Natural killer cell (primary cell): ENCODE results near the gene GIPR. TPM values are rescaled to one million over a fixed set of nuclear protein-coding genes. Genes with fewer than 3 reads are reported as not detected.

Experiments used
- ATAC-seq, 3 donors: fragments of 150-1000 bp in 2 of 3; fragments of 200-7000 bp in 1 of 3; cut with Tn5 transposase; 1 replicate in 1 of 3; 2 replicates in 2 of 3; pipeline ENCODE4 v1.10.0; 2021; ENCODE audit warnings: mild to moderate bottlenecking in 2 of 3, moderate library complexity in 2 of 3
- DNase-seq, 2 donors: peaks; one replicate each; pipeline versions ENCODE4 v3.0.0 to v3.0.0-alpha.2; 2013 to 2021; ENCODE audit warnings: mixed read lengths in 1 of 2
- H3K27ac ChIP-seq: one replicate; pipeline ENCODE4 v1.5.1; 2013; ENCODE audit warnings: mild to moderate bottlenecking, low read length
- H3K27me3 ChIP-seq: one replicate; pipeline ENCODE4 v1.6.1; 2013; ENCODE audit warnings: low read length; ENCODE audit not compliant: control insufficient read depth, insufficient read depth
- H3K36me3 ChIP-seq: one replicate; pipeline ENCODE4 v1.6.1; 2013; ENCODE audit warnings: low read length; ENCODE audit not compliant: control insufficient read depth, insufficient read depth
- H3K4me1 ChIP-seq: one replicate; pipeline ENCODE4 v1.6.1; 2013; ENCODE audit warnings: low read length; ENCODE audit not compliant: control insufficient read depth, insufficient read depth
- H3K4me3 ChIP-seq: one replicate; pipeline ENCODE4 v1.5.1; 2013; ENCODE audit warnings: low read length
- H3K9me3 ChIP-seq: one replicate; pipeline ENCODE4 v1.6.1; 2013; ENCODE audit warnings: low read length; ENCODE audit not compliant: control insufficient read depth, insufficient read depth
- H3K27ac Mint-ChIP-seq, 2 donors: one replicate each; pipeline ENCODE4 v1.8.0; 2022; ENCODE audit warnings: mild to moderate bottlenecking in 2 of 2, mixed read lengths in 2 of 2, moderate library complexity in 1 of 2
- H3K27me3 Mint-ChIP-seq, 2 donors: one replicate each; pipeline ENCODE4 v1.8.0; 2022; ENCODE audit warnings: low read depth in 2 of 2, mixed read lengths in 2 of 2
- H3K36me3 Mint-ChIP-seq: one replicate; pipeline ENCODE4 v1.8.0; 2022; ENCODE audit warnings: mixed read lengths
- H3K4me1 Mint-ChIP-seq, 2 donors: one replicate each; pipeline ENCODE4 v1.8.0; 2022; ENCODE audit warnings: mixed read lengths in 2 of 2
- H3K4me3 Mint-ChIP-seq: one replicate; pipeline ENCODE4 v1.8.0; 2022; ENCODE audit warnings: mild to moderate bottlenecking, moderate library complexity, mixed read lengths
- H3K9me3 Mint-ChIP-seq, 2 donors: one replicate each; pipeline ENCODE4 v1.8.0; 2022; ENCODE audit warnings: mixed read lengths in 2 of 2
- CTCF ChIP-seq: fragments of 200-600 bp; IDR thresholded peaks from one replicate; pipeline ENCODE4 v1.8.0; 2022; ENCODE audit warnings: antibody characterized with exemption
- WGBS: methylation state at CpG from one replicate; pipeline ENCODE4 v1.1.7; 2013; ENCODE audit warnings: missing lambda C conversion rate; ENCODE audit not compliant: insufficient coverage; 5-methylcytosine and 5-hydroxymethylcytosine counted together
- intact Hi-C: fragments of 100-400 bp; cut with micrococcal nuclease; formaldehyde crosslinking; loops from one replicate; pipeline ENCODE4 v1.14.2; 2022
- total RNA-seq, 4 donors: library from RNA; stranded (reverse); fragments of 120-200 nt in 1 of 4; gene quantifications; one replicate each; pipeline versions ENCODE4 v1.2.3 to v1.2.4, GENCODE V29; 2013 to 2022

Gene GIPR
- total RNA-seq, 3 donors from 2014 or later (not counting 1 experiment from before 2014, with no cell fraction given): 20.7 to 24.5 (median 21.5) TPM

- Mint-ChIP-seq H3K27ac (no peak overlapping the region), H3K9me3 (no peaks in the 10 kb centered on the region), H3K27me3 (no peaks in the 10 kb centered on the region), H3K36me3 (no peaks in the 10 kb centered on the region), H3K4me3 (no peak overlapping the region), H3K4me1 (peaks cover 24 to 40% of the 10 kb centered on the region in 2 donors)
- H3K27ac ChIP-seq: no peak overlapping the region
- ATAC-seq: no peak
- no peak overlapping the region for H3K4me3 ChIP-seq
- H3K36me3 ChIP-seq: peaks cover 14% of the 10 kb centered on the region
- intact Hi-C loops: no loop called here
- no peak for DNase-seq
- no peaks in the 10 kb centered on the region for H3K27me3 ChIP-seq
- H3K9me3 ChIP-seq: no peaks in the 10 kb centered on the region
- TF ChIP-seq CTCF: no peak
- H3K4me1 ChIP-seq: peaks cover 14% of the 10 kb centered on the region
- WGBS: 98% methylated on average over 15 of the region's 15 CpGs
These were observed 45.1 kb downstream of the GIPR start for GRCh38 chr19:45713141-45713540.

- peaks cover 18% of the 10 kb centered on the region for H3K4me1 ChIP-seq
- intact Hi-C loops: no loop called here
- Mint-ChIP-seq H3K4me3 (peak overlapping the region; percentile 8), H3K36me3 (no peaks in the 10 kb centered on the region), H3K4me1 (peaks cover 25 to 40% of the 10 kb centered on the region in 2 donors), H3K9me3 (no peaks in the 10 kb centered on the region), H3K27ac (peak overlapping the region in 1 of 2 donors; percentile 93), H3K27me3 (no peaks in the 10 kb centered on the region)
- H3K27ac ChIP-seq: no peak overlapping the region
- 91% methylated on average over 3 of the region's 3 CpGs for WGBS
- no peak overlapping the region for H3K4me3 ChIP-seq
- H3K9me3 ChIP-seq: no peaks in the 10 kb centered on the region
- ATAC-seq (no peak), DNase-seq (no peak)
- peaks cover 16% of the 10 kb centered on the region for H3K36me3 ChIP-seq
- no peaks in the 10 kb centered on the region for H3K27me3 ChIP-seq
- TF ChIP-seq CTCF: no peak
These were observed 47.1 kb downstream of the GIPR start for GRCh38 chr19:45715139-45715538.

- Mint-ChIP-seq H3K27me3 (no peaks in the 10 kb centered on the region), H3K4me1 (peaks cover 25 to 35% of the 10 kb centered on the region in 2 donors), H3K9me3 (no peaks in the 10 kb centered on the region), H3K36me3 (no peaks in the 10 kb centered on the region), H3K27ac (peak overlapping the region; percentile 90 to 93), H3K4me3 (peak overlapping the region; percentile 98)
- WGBS: 5% methylated on average over 24 of the region's 24 CpGs
- no peaks in the 10 kb centered on the region for H3K9me3 ChIP-seq
- intact Hi-C loops: loop anchor here (1.0 kb wide), 3 partner anchors 14 to 209 kb away; partner anchors contain the start of genes FBXO46, QPCTL and VASP
- TF ChIP-seq CTCF: no peak
- H3K36me3 ChIP-seq: peaks cover 13% of the 10 kb centered on the region
- H3K27me3 ChIP-seq: no peaks in the 10 kb centered on the region
- DNase-seq (peak in 1 of 2 donors; percentile 57), ATAC-seq (no peak)
- H3K4me1 ChIP-seq: peaks cover 18% of the 10 kb centered on the region
- peak overlapping the region; percentile 63 for H3K27ac ChIP-seq
- peak overlapping the region; percentile 63 for H3K4me3 ChIP-seq
These were observed 48.5 kb downstream of the GIPR start for GRCh38 chr19:45716359-45717130.
